Stimulated activated CD8-positive, alpha-beta memory T cell treated with anti-CD3 and anti-CD28 coated beads, Interleukin-2, amount 100 ng/mL, for 1 hour (primary cell): ENCODE data around the gene ROR1.

Experiments used
- DNase-seq, 2 donors: peaks; one replicate each; pipeline ENCODE4 v3.0.0-alpha.2; 2020; ENCODE audit warnings: low read depth in 2 of 2

ROR1 gene

DNA sequence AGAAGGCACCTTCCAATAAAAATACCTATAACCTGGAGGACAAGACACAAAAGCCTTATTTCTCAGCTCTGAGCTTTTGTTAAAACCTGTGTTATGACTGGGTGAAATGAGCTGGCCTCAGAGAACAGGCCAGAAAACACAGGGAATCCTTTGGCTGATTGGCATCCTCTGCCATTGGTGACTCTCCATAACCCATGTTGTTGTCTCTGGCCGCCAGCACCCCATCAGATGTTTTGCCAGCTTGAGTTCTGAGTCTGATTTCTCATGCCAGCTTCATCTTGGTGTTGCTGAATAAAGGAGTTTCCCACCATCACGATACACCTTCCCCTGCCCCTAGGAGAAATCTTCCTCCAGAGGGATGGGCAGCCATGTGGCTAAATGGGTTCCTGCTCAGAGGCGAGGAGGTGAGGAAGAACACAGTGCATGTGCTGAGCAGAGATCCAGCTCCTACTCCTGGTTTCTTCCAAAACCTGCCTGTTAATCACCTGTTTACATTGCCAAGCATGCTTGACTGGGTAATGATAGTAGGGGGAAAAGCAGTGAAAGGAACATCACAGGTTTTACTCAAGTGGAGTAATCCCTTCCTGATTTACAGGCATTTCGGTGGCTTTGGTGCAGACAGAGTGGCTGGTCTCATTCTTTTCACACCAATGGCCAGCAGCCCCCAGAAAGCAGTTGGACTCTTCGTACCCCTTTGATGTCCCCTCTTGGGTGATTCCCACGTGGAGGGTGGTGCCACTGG, 109.8 kb downstream of the ROR1 start:
- no peak for DNase-seq

DNA sequence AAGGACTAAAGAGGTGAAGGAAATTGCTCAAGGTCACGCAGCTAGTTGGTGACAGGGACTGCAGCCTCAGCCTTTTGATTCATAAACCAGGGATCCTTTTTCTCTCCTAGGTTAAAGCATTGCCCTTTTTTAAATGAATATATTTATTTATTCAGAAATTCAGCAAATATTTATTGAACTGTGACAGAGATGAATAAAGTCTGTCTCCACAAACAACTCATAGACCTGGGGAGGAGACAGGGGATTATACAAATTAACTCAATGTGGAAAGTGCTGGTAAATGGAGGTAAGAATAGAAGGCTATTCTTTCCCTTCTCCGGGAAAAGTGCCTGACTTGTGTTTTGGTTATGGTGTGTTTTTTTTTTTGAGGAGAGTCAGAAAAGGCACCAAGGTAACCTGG, 110.7 kb downstream of the ROR1 start:
- DNase-seq = no peak

DNA sequence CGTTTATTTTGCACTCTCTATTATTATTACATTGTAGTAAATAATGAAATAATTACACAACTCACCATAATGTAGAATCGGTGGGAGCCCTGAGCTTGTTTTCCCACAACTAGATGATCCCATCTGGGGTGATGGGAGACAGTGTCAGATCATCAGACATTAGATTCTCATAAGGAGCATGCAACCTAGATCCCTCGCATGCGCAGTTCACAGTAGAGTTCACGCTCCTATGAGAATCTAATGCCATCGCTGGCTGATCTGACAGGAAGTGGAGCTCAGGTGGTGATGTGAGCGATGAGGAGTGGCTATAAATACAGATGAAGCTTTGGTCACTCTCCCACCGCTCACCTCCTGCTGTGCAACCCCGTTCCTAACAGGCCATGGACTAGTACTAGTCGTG, 112.1 kb downstream of the ROR1 start:
- DNase-seq = no peak

DNA sequence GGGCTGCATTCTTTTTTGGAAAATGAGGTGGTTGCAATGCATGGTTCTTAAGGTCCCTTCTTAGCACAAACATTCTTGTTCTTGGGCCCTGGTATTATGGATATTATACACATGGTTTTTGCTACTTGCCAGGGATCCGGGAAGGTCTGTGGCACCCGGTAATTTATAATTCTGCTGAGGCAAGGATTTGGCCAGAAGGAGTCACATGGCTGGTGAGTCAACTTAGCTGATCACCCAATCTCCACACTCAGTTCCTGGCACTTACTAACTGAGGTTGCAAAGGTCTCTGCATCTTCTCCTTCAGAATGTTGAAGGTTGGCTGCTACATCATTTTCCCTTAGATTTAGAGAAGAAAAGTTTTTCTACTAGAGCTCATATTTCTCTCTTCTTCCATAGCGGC, 112.5 kb downstream of the ROR1 start:
- no peak for DNase-seq

DNA sequence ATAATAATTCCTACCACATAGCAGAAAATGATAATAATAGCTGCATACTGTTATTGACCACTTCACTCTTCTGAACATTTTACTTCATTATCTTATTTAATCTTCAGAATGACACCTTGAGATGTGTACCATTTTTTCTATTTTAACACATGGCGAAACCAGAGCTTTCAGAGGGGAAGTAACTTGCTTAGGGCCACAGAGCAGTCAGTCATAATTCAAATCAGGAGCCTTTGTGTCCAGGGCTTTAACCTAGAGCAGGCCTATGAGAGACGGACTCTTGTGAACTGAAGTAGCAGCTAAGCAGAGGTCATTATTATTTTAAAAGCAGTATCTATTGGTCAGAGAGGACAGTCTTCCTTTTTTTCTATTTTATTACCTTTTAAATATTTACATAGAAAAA, 114.0 kb downstream of the ROR1 start:
- no peak for DNase-seq

GRCh38 chr1:63888984-63889383, 115.2 kb downstream of the ROR1 start:
- DNase-seq = no peak

DNA sequence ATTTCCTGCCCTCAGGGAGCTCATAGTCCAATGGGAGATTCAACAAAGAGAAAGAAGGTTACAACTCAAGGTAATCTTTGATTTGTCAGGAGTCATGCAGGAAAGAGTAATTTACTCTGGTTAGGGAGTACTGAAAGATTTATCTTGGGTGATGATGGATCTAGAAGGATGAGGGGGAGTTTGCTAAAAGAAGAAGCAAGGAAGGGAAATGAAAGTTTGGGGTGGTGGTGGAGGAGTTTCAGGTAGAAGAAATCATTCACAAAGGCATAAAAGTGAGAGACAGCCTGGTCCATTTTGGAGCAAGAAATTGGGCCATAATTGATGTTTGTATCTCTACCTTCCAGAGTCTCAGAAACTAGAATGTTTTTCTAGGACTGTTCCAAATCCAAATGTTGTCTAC, 116.7 kb downstream of the ROR1 start:
- no peak for DNase-seq

GRCh38 chr1:63891060-63891690, 117.4 kb downstream of the ROR1 start:
- no peak for DNase-seq

DNA sequence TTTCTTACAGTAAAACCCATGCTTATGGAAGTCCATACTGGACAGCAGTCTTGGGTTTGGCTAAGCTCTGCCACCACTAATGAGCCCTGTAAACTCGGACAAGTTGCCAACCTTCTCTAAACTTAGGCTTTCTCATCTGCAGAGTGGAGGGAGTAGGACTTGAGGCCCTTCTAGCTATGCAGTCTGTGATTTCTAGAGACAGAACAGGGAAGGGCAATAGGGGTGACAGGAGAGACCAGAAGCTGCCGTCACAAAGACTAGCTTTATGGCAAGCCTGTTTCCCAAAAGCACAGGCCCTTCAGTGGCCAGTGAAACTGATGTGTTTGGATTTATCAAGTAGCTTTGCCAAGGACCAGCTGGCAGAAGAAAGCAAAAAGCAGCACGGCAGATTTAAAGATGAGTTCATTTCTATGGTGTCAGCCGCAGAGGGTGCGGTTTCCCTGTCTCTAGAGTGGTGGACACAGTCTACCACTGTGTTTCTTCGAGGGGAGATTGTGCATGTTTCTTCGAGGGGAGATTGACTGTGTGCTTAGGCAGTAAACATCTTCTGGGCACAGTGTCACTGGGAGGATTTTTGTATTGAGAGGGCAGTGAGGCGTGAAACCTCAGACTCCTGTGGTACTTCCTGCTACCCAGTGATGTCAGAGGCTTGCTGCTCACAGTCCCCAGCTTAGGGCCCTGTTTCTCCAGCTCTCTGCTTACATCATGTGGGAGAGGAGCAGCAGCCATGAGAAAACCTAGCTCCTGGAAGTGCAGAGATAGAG, 119.0 kb downstream of the ROR1 start:
- DNase-seq = no peak

GRCh38 chr1:63893976-63894375, 120.2 kb downstream of the ROR1 start:
- no peak for DNase-seq

DNA sequence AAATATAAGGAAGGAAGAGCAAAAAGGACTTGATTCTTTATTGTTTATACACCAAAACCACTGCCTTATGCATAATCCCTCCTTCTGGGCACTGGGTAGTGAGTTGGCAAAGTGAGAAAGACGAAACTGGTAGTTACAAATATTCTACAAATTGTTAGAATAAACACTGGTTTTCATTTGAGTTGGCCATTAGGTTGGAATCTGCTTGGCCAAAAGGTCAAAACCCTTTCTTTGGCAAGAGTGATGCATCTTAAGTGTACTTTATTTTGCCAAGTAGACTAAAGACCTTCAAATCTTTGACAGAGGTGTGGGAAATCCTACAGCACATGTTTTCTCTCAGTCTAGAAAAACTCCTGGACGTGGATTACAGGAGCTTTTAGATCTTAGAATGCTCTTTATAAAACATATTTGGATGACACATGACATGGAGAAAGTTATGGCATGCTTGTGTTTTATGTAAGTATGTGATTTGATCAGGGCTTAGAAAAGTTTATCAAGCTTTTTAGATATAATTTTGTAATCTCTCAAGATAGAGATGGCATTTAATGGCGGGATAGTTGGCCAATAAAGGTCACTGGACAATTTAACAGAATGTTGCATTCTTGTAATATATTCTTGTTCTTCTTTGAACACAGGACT, 120.9 kb downstream of the ROR1 start:
- no peak for DNase-seq

- no peak for DNase-seq
These were observed 122.9 kb downstream of the ROR1 start for GRCh38 chr1:63896755-63897154.

DNA sequence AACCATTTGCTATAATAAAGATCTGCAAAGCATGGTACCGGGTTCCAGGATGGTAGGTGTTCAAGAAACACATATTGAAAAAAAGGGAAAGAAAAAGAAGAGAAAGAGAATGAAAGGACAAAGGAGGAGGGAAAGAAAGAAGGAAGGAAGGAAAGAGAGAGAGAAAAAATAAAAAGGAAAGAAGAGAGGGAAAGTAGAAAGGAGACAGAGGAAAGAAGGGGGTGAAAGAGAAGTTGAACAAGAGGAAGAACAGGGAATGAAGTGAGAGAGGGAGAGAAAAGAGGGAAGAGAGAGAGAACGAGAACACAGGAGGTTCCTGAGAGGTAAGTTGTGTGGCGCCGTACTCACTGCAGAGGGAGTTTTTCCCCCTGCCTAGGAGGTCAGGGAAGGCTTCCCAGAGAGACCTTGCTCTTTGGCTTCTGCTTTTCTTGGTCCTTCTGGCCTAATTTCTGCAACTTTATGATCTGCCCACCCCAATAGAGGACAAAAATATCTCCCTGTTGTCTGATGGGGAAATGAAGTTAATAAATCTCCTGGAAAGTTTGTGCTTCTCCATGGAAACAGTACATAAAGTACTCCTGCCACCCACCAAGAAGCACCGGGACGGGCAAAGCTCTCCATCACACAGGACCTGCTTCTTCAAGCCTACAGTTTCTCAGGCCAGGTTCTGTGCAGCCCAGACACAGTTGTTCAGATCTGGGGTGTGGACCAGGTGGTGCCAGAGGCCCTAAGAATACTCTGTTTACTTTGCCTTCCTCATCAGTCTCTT, 124.8 kb downstream of the ROR1 start:
- no peak for DNase-seq

- DNase-seq = no peak
These were observed 127.3 kb downstream of the ROR1 start for GRCh38 chr1:63901094-63901493.

DNA sequence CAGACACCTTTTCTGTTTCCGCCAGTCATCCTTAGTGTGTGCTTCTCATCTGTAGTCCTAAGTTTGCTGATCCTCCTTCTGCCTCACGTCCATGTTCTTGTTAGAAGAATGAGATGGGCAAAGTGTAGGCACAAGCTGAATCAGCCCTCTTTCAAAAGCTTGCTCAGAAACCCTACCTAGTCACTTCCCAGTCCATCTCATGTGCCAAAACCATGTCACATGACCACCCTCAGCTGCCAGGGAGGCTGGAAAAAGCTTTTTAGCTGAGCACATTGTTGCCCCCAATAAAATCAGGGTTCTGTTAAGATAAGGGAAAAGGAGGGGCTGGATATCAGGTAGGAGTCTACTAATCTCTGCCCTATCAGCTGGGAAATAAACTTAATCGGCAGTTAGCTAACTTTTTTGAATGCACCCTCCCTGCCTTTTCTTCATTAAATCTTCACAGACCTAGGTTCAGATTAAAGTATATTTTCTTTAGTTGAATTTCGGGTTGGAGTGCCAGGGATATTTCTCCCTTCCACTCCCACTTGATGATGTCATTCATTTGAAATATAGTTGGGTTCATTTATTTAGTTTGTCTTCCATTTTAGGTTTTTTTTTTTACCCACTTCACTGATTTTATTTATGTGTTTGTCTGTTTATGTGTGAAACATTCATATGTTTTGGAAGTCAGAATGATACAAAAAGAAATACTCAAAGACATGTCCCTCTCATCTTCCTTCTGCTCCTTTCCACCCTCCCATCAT, 129.2 kb downstream of the ROR1 start:
- no peak for DNase-seq

DNA sequence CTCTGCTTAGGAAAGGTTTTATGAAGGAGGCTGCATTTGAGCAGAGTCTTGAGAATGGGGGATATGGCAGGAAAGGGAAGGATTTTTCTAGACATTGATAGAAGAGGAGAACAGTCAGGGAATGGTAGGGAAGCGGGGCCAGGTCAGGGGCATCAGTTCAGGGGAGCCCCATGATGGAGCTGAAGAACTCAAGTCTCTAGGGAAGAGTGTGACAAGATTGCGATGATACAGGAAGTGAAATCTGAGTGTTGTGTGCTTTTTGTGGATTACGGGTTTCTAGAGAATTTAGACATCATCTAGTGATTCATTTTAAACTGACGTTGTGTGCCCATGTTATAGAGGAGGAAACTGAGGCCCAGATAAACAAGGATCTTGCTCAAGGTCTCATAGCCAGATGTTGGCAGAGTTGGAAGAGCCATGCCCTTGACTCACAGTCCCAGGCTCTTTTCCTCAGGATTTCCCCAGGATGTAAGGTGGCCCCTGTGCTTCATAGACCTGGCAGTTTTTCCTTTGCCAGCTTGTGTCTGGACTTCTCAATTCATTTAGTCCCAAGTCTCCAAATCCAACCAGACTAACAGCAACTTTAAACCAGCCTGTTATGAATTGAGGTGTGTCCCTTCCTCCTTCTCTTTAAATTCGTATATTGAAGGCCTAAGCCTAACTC, 130.3 kb downstream of the ROR1 start:
- DNase-seq = no peak

DNA sequence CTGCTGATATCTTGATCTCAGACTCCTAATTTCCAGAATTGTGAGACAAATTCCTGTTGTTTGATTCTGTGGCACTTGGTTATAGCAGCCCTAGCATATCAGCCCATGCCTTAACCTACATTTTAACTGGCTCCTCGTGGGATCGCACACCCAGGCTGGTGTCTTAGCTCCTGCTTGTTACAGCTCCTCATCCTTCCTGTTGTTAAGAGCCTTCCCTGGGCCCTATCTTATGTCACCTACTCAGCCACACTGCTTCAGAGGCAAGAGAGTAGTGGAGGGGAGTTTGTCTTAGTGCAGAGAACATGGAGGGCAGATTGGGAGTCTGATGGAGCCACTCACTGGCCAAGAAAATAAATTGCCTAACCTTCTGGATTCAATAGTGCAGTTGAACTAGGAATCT, 131.0 kb downstream of the ROR1 start:
- no peak for DNase-seq

DNA sequence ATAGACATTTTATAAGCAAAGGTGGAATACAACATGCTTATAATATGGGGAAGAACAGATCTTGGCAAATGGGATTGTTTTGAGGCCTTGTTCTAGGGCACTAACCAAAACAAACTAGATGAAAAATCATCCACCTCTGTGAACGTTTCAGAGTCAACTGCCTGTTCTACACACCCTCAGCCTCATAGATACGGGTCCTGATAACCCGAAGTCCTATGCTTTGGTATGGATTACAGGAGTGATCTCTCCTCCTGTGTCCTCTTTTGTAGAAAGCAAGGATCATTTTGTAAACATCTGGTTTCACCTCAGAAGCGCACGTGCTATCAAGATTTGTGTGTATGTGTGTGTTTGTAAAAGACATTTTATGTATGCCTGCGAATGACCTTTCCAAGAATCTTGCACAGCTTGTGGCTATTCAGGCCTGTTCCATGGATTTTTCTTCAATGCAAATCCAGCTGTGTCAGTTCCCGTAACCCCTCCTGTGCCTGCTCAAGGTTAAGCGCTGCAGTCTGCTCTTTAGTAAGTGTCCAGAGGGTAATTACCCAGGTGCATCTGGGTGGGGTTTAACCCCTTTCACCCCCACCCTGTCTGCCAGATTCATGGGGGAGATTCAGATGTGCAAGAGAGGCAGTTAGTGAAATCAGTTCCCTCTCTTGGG, 132.4 kb downstream of the ROR1 start:
- no peak for DNase-seq

- no peak for DNase-seq
These were observed 133.2 kb downstream of the ROR1 start for GRCh38 chr1:63907051-63907450.

DNA sequence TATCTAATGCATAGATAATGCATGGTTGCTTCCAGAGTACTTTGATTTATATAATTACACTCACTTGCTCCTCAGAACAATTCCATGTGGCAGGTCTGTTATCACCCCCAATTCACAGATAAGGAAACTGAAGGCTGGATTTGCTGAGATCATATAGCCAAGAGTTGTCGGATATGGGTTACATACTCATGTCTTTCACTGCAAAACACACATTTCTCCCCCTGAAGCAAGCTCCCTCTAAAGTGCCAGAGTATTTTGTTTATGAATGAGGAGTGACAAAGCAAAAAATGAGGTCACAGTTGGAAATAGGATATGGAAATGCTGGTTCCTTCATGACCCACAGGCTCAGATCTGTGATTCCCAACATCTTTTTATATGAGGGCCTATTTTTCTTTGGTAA, 134.2 kb downstream of the ROR1 start:
- no peak for DNase-seq
